Measurements from ENCODE around the gene KRT86.

DNA sequence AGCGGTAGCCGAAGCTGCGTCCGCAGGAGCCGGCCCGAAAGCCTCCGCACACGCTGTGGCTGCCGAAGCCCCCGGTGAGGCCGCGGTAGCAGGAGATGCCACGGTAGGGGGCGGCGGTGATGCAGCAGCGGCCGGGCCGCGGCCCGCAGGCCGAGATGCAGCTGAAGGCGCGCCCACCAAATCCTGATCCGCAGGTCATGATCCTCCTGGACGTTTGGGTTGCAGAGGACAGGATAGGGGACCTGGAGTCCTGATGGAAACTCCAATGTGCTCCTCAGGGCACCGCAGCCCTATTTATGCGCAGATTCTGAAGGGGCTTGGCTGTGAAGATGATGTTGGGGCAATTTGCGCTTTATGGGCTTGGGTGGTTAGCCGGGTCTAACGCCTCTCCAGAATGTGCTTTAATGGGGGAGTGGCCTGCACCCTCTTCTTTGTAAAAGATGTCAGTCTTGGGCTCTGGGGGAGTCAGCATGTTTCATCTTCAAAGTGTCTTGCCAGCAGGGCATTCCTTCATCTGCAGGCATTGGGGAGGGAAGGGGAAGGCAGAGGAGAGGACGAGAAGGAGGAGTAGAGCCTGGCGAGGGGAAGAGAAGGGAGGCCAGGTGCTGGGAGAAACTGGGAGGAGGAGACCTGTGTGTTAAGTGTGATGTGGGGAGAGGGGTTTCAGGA is 17.0 kb downstream of the KRT86 start, which contains the start of gene KRT81:
- TF ChIP-seq, protein P1, sequence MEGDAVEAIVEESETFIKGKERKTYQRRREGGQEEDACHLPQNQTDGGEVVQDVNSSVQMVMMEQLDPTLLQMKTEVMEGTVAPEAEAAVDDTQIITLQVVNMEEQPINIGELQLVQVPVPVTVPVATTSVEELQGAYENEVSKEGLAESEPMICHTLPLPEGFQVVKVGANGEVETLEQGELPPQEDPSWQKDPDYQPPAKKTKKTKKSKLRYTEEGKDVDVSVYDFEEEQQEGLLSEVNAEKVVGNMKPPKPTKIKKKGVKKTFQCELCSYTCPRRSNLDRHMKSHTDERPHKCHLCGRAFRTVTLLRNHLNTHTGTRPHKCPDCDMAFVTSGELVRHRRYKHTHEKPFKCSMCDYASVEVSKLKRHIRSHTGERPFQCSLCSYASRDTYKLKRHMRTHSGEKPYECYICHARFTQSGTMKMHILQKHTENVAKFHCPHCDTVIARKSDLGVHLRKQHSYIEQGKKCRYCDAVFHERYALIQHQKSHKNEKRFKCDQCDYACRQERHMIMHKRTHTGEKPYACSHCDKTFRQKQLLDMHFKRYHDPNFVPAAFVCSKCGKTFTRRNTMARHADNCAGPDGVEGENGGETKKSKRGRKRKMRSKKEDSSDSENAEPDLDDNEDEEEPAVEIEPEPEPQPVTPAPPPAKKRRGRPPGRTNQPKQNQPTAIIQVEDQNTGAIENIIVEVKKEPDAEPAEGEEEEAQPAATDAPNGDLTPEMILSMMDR (IDR thresholded peaks at IDR 0.05; ENCODE audit: low read depth, low read length) = no peak
- TF ChIP-seq EZH2phosphoT487 (IDR thresholded peaks at IDR 0.05; ENCODE audit: low read depth) = no peak

Measured in OCI-LY3 (cell line).